Fibroblast of the aortic adventitia (primary cell): ENCODE results near the gene KMT2A. TPM values are rescaled to one million over a fixed set of nuclear protein-coding genes. Genes with fewer than 3 reads are reported as not detected.
"Not testable (repeated sequence)": the region's sequence is repeated elsewhere in the genome, so short reads cannot be mapped to it uniquely, and the experiment has no call there.

Source experiments
- DNase-seq: peaks from one replicate; pipeline ENCODE4 v3.0.0-alpha.2; 2010; ENCODE audit warnings: low read depth
- H3K4me3 ChIP-seq: 2 replicates; pipeline ENCODE4 v1.5.1; 2011; ENCODE audit warnings: low read depth, mild to moderate bottlenecking, control low read depth, low read length, moderate library complexity
- CTCF ChIP-seq: IDR thresholded peaks from 2 replicates; pipeline ENCODE4 v1.5.1; 2011; ENCODE audit warnings: mild to moderate bottlenecking, low read length, control low read depth, inconsistent platforms; ENCODE audit not compliant: insufficient read depth
- total RNA-seq: library from RNA; depleted of rRNA; stranded (reverse); fragments of >200 nt; gene quantifications from 2 replicates; pipeline ENCODE4 v1.2.3, GENCODE V29; 2012; ENCODE audit warnings: low replicate concordance

Gene KMT2A
- total RNA-seq, 1 donor, result 49.8 TPM

- no peak for DNase-seq
- no peak overlapping the region for H3K4me3 ChIP-seq
- no peak for TF ChIP-seq CTCF
Measured at GRCh38 chr11:118406599-118407166, 29.6 kb upstream of the KMT2A start.

GRCh38 chr11:118410055-118410745, 26.1 kb upstream of the KMT2A start:
- no peak overlapping the region for H3K4me3 ChIP-seq
- no peak for DNase-seq
- TF ChIP-seq CTCF, result no peak

GRCh38 chr11:118411530-118411929, 24.8 kb upstream of the KMT2A start:
- no peak overlapping the region for H3K4me3 ChIP-seq
- no peak for TF ChIP-seq CTCF
- no peak for DNase-seq

- TF ChIP-seq CTCF, result no peak
- DNase-seq, result no peak
- H3K4me3 ChIP-seq, result no peak overlapping the region
Measured at GRCh38 chr11:118412921-118413320, 23.4 kb upstream of the KMT2A start.

- no peak for TF ChIP-seq CTCF
- DNase-seq, result no peak
- no peak overlapping the region for H3K4me3 ChIP-seq
Measured at GRCh38 chr11:118415062-118415738, 21.1 kb upstream of the KMT2A start.

- DNase-seq, result peak; percentile 96
- H3K4me3 ChIP-seq, result no peak overlapping the region
- TF ChIP-seq CTCF, result no peak
Measured at GRCh38 chr11:118415739-118416068, 20.6 kb upstream of the KMT2A start.

GRCh38 chr11:118416900-118417299, 19.4 kb upstream of the KMT2A start:
- DNase-seq, H3K4me3 ChIP-seq: not testable (repeated sequence)
